Right lung (tissue), 5 donors: ENCODE measurements around the gene CHRNA4. TPM values are rescaled to one million over a fixed set of nuclear protein-coding genes. Genes with fewer than 3 reads are reported as not detected.

Experiments used
- DNase-seq, 2 donors: peaks; one replicate each; pipeline ENCODE4 v3.0.0-alpha.2; 2013
- polyA plus RNA-seq, 5 donors: library from polyadenylated mRNA; unstranded; fragments of 120-200 nt; gene quantifications; one replicate each; pipeline versions ENCODE4 v1.2.1 to v1.2.3, GENCODE V29; 2013; ENCODE audit warnings: inconsistent platforms in 1 of 5, low replicate concordance in 1 of 5; ENCODE audit not compliant: insufficient read length in 5 of 5, insufficient read depth in 1 of 5

The CHRNA4 gene
- polyA plus RNA-seq, 5 donors, result 0.24 to 2.5 (median 0.69) TPM

GRCh38 chr20:63294536-63294900, 66.6 kb downstream of the CHRNA4 start:
- DNase-seq, result no peak

GRCh38 chr20:63293871-63294535, 67.1 kb downstream of the CHRNA4 start:
- no peak for DNase-seq

GRCh38 chr20:63293456-63293855, 67.7 kb downstream of the CHRNA4 start:
- no peak for DNase-seq

Other genes with a start within 250 kb of the CHRNA4 start
- 10 to 100 TPM; 30.3 to 41.9 (median 38.7) TPM for gene YTHDF1, start 145.2 kb downstream of the CHRNA4 start, polyA plus RNA-seq
- gene BIRC7, start 125.4 kb downstream of the CHRNA4 start, polyA plus RNA-seq, result under 1 TPM in 2 of 5 donors, not detected in 3; 0.13 to 0.28 TPM
- gene NKAIN4, start 106.9 kb downstream of the CHRNA4 start, polyA plus RNA-seq, result 10 to 100 TPM in 1 of 5 donors, 1 to 10 TPM in 4; 5.3 to 20.1 (median 9.6) TPM
- 10 to 100 TPM; 50.4 to 83.7 (median 64.2) TPM for gene ARFGAP1, start 88.5 kb downstream of the CHRNA4 start, polyA plus RNA-seq
- under 1 TPM; 0.06 to 0.73 (median 0.31) TPM for gene COL20A1, start 68.2 kb downstream of the CHRNA4 start, polyA plus RNA-seq
- 10 to 100 TPM in 4 of 5 donors, 1 to 10 TPM in 1; 7.9 to 25.2 (median 12.4) TPM for gene KCNQ2, start 111.3 kb upstream of the CHRNA4 start, polyA plus RNA-seq
- gene EEF1A2, start 137.7 kb upstream of the CHRNA4 start, polyA plus RNA-seq, result 10 to 100 TPM in 1 of 5 donors, under 1 TPM in 4; 0.36 to 38.6 (median 0.61) TPM
- gene PPDPF, start 159.4 kb upstream of the CHRNA4 start, polyA plus RNA-seq, result 100 to 1,000 TPM; 140 to 601 (median 282) TPM
- under 1 TPM; 0.43 to 0.82 (median 0.55) TPM for gene PTK6, start 176.0 kb upstream of the CHRNA4 start, polyA plus RNA-seq
- under 1 TPM; 0.12 to 0.27 (median 0.15) TPM for gene SRMS, start 186.4 kb upstream of the CHRNA4 start, polyA plus RNA-seq
- gene FNDC11, start 192.8 kb upstream of the CHRNA4 start, polyA plus RNA-seq, result under 1 TPM; 0.66 to 0.91 (median 0.71) TPM
- 10 to 100 TPM; 12.2 to 20.9 (median 14.4) TPM for gene HELZ2, start 212.9 kb upstream of the CHRNA4 start, polyA plus RNA-seq